Neural progenitor cell (in vitro differentiated cells): ENCODE data around the gene AHNAK2. TPM values are rescaled to one million over a fixed set of nuclear protein-coding genes. Genes with fewer than 3 reads are reported as not detected.
"Not testable (repeated sequence)": the region's sequence is repeated elsewhere in the genome, so short reads cannot be mapped to it uniquely, and the experiment has no call there.

ENCODE experiments used
- DNase-seq: peaks from one replicate; pipeline ENCODE4 v3.0.0-alpha.2; 2016; ENCODE audit warnings: low spot score
- H2AFZ ChIP-seq: fragments of 200-600 bp; sonication (generic); replicated peaks from 2 replicates; pipeline ENCODE4 v1.6.1; 2016; ENCODE audit warnings: antibody characterized with exemption
- H3F3A ChIP-seq: fragments of 200-600 bp; sonication (generic); 2 replicates; pipeline ENCODE4 v1.6.1; 2016; ENCODE audit warnings: antibody characterized with exemption, low read depth
- H3K27ac ChIP-seq: fragments of 200-600 bp; sonication (generic); 2 replicates; pipeline ENCODE4 v1.5.1; 2016; ENCODE audit warnings: mild to moderate bottlenecking
- H3K27me3 ChIP-seq: fragments of 200-600 bp; sonication (generic); 2 replicates; pipeline ENCODE4 v1.6.1; 2016; ENCODE audit warnings: mild to moderate bottlenecking, moderate library complexity
- H3K36me3 ChIP-seq: fragments of 200-600 bp; sonication (generic); 2 replicates; pipeline ENCODE4 v1.5.1; 2016
- H3K4me1 ChIP-seq: fragments of 200-600 bp; sonication (generic); 2 replicates; pipeline ENCODE4 v1.6.1; 2016; ENCODE audit warnings: mixed run types
- H3K4me2 ChIP-seq: fragments of 200-600 bp; sonication (generic); 2 replicates; pipeline ENCODE4 v1.6.1; 2016
- H3K4me3 ChIP-seq: fragments of 200-600 bp; sonication (generic); 2 replicates; pipeline ENCODE4 v1.5.1; 2016
- H3K79me2 ChIP-seq: fragments of 200-600 bp; sonication (generic); 2 replicates; pipeline ENCODE4 v1.6.1; 2016; ENCODE audit warnings: low read depth
- H3K9ac ChIP-seq: fragments of 200-600 bp; sonication (generic); 2 replicates; pipeline ENCODE4 v1.6.1; 2016
- H3K9me3 ChIP-seq: fragments of 200-600 bp; sonication (generic); 2 replicates; pipeline ENCODE4 v1.5.1; 2016; ENCODE audit warnings: low read depth
- H4K20me1 ChIP-seq: fragments of 200-600 bp; sonication (generic); 2 replicates; pipeline ENCODE4 v1.6.1; 2016; ENCODE audit warnings: low read depth
- H3K27ac Mint-ChIP-seq: 3 replicates; pipeline ENCODE4 v1.8.0; 2021; ENCODE audit warnings: mixed read lengths
- H3K27me3 Mint-ChIP-seq: 2 replicates; pipeline ENCODE4 v1.8.0; 2022; ENCODE audit warnings: low read depth, mild to moderate bottlenecking, inconsistent platforms, moderate library complexity, mixed read lengths; ENCODE audit not compliant: insufficient read depth
- H3K36me3 Mint-ChIP-seq: 3 replicates; pipeline ENCODE4 v1.8.0; 2021; ENCODE audit warnings: mixed read lengths
- H3K4me1 Mint-ChIP-seq: 3 replicates; pipeline ENCODE4 v1.8.0; 2021; ENCODE audit warnings: mixed read lengths
- H3K4me3 Mint-ChIP-seq: 3 replicates; pipeline ENCODE4 v1.8.0; 2021; ENCODE audit warnings: mild to moderate bottlenecking, moderate library complexity, mixed read lengths
- H3K9me3 Mint-ChIP-seq: 3 replicates; pipeline ENCODE4 v1.8.0; 2020; ENCODE audit warnings: mixed read lengths
- CTCF ChIP-seq: fragments of 200-600 bp; sonication (generic); IDR thresholded peaks from 2 replicates; pipeline ENCODE4 v1.5.1; 2017; ENCODE audit warnings: antibody characterized with exemption, mild to moderate bottlenecking
- EZH2 ChIP-seq: fragments of 200-600 bp; sonication (generic); IDR thresholded peaks from 2 replicates; pipeline ENCODE4 v1.6.1; 2017; ENCODE audit warnings: antibody characterized with exemption, mild to moderate bottlenecking, moderate library complexity
- EZH2phosphoT487 ChIP-seq: fragments of 200-600 bp; sonication (generic); IDR thresholded peaks from 2 replicates; pipeline ENCODE4 v1.6.1; 2017; ENCODE audit warnings: antibody characterized with exemption
- total RNA-seq: library from RNA; depleted of rRNA; stranded (reverse); fragments of >200 nt; gene quantifications from 2 replicates; pipeline ENCODE4 v1.2.3, GENCODE V29; 2015; ENCODE audit warnings: low replicate concordance

Gene AHNAK2
- total RNA-seq, 1 donor from 2014 or later = 0.77 TPM

- Mint-ChIP-seq H3K27ac (no peak overlapping the region), H3K4me1 (peaks cover under 1% of the 10 kb centered on the region), H3K4me3 (peak overlapping the region; percentile 45), H3K36me3 (no peaks in the 10 kb centered on the region), H3K27me3 (peaks cover 15% of the 10 kb centered on the region), H3K9me3 (peaks cover 28% of the 10 kb centered on the region)
- Histone ChIP-seq H2AFZ (no peak overlapping the region), H4K20me1 (no peaks in the 10 kb centered on the region), H3K79me2 (no peaks in the 10 kb centered on the region), H3K4me2 (no peak overlapping the region), H3K4me1 (no peaks in the 10 kb centered on the region), H3K4me3 (no peak overlapping the region), H3K27me3 (peaks cover 43% of the 10 kb centered on the region), H3K27ac (no peak overlapping the region), H3F3A (no peaks in the 10 kb centered on the region), H3K9ac (no peak overlapping the region), H3K9me3 (no peaks in the 10 kb centered on the region), H3K36me3 (no peaks in the 10 kb centered on the region)
- DNase-seq = no peak
- TF ChIP-seq EZH2phosphoT487 = no peak
- no peak for TF ChIP-seq CTCF
- no peak for TF ChIP-seq EZH2
Measured at GRCh38 chr14:104912053-104912452, 66.1 kb downstream of the AHNAK2 start.

- Mint-ChIP-seq H3K27me3 (peaks cover 36% of the 10 kb centered on the region), H3K4me1 (peaks cover 6% of the 10 kb centered on the region), H3K36me3 (peaks cover 6% of the 10 kb centered on the region), H3K27ac (no peak overlapping the region), H3K9me3 (peaks cover 43% of the 10 kb centered on the region), H3K4me3 (no peak overlapping the region)
- Histone ChIP-seq H3K4me3 (no peak overlapping the region), H3K36me3 (no peaks in the 10 kb centered on the region), H3F3A (no peaks in the 10 kb centered on the region), H3K27ac (no peak overlapping the region), H3K9me3 (no peaks in the 10 kb centered on the region), H3K9ac (no peak overlapping the region), H4K20me1 (no peaks in the 10 kb centered on the region), H2AFZ (no peak overlapping the region), H3K79me2 (no peaks in the 10 kb centered on the region), H3K27me3 (peaks cover 59% of the 10 kb centered on the region), H3K4me1 (no peaks in the 10 kb centered on the region), H3K4me2 (no peak overlapping the region)
- TF ChIP-seq CTCF (no peak), EZH2 (no peak), EZH2phosphoT487 (no peak)
- DNase-seq = no peak
Measured at GRCh38 chr14:104908303-104908702, 69.9 kb downstream of the AHNAK2 start.

- H3K9ac ChIP-seq, H3K4me3 Mint-ChIP-seq: not testable (repeated sequence)
Measured at GRCh38 chr14:104905579-104905933, 72.6 kb downstream of the AHNAK2 start.

GRCh38 chr14:104904650-104905578, 73.3 kb downstream of the AHNAK2 start:
- Mint-ChIP-seq H3K27me3 (peaks cover 34% of the 10 kb centered on the region), H3K9me3 (peaks cover 29% of the 10 kb centered on the region), H3K4me3 (peak overlapping the region; percentile 33)
- not testable (repeated sequence) for H3K27ac ChIP-seq, DNase-seq, H4K20me1 ChIP-seq, H3K4me1 Mint-ChIP-seq, H2AFZ ChIP-seq, H3K36me3 Mint-ChIP-seq, H3K4me2 ChIP-seq, H3K9me3 ChIP-seq, H3K4me3 ChIP-seq, H3K9ac ChIP-seq, H3K36me3 ChIP-seq, H3F3A ChIP-seq, H3K27ac Mint-ChIP-seq, H3K79me2 ChIP-seq, H3K4me1 ChIP-seq
- peaks cover 80% of the 10 kb centered on the region for H3K27me3 ChIP-seq
- TF ChIP-seq EZH2 (peak; percentile 57), EZH2phosphoT487 (peak; percentile 68)

More at GRCh38 chr14:104905579-104905933, 72.6 kb downstream of the AHNAK2 start:
- H3K4me3 ChIP-seq, H3K27ac ChIP-seq, DNase-seq, H3K4me2 ChIP-seq, H3K27ac Mint-ChIP-seq, H3K4me1 ChIP-seq, H4K20me1 ChIP-seq, H3K79me2 ChIP-seq, H2AFZ ChIP-seq, H3K9me3 ChIP-seq, H3K36me3 ChIP-seq, H3F3A ChIP-seq, H3K4me1 Mint-ChIP-seq, H3K36me3 Mint-ChIP-seq: not testable (repeated sequence)
- Mint-ChIP-seq H3K27me3 (peaks cover 34% of the 10 kb centered on the region), H3K9me3 (peaks cover 33% of the 10 kb centered on the region)
- peak; percentile 34 for TF ChIP-seq EZH2phosphoT487
- H3K27me3 ChIP-seq = peaks cover 80% of the 10 kb centered on the region
